Measurements from ENCODE around the gene PKN2.

PKN2 gene

GRCh38 chr1:88774151-88774556, 90.1 kb downstream of the PKN2 start:
- Histone ChIP-seq H3K4me1 (ENCODE audit: low read length) (peaks cover 4% of the 10 kb centered on the region; the same call in 1 of the 2 replicates), H3F3A (ENCODE audit: insufficient read depth, low read length) (0 out of 2 replicates have a peak, but pooled peaks cover 2% of the 10 kb centered on the region), H3K27ac (ENCODE audit: low read length) (no peak overlapping the region), H3K79me2 (ENCODE audit: low read length) (no peaks in the 10 kb centered on the region), H3K4me2 (ENCODE audit: low read depth, low read length) (no peak overlapping the region), H4K20me1 (ENCODE audit: insufficient read depth, low read length) (no peaks in the 10 kb centered on the region), H3K9me3 (replicated peaks; ENCODE audit: insufficient read depth, low read length) (no peaks in the 10 kb centered on the region), H3K9me2 (replicated peaks; ENCODE audit: insufficient read depth, low read length) (no peaks in the 10 kb centered on the region), H3K9ac (ENCODE audit: low read length) (no peak overlapping the region), H3K27me3 (replicated peaks; ENCODE audit: insufficient read depth, low read length) (no peaks in the 10 kb centered on the region), H3K36me3 (replicated peaks; ENCODE audit: insufficient read depth, low read length) (no peaks in the 10 kb centered on the region; the same call in 1 of the 2 replicates), H2AFZ (ENCODE audit: low read length) (no peak overlapping the region), H3K4me3 (ENCODE audit: low read length) (no peak overlapping the region)
- no peak for DNase-seq
- TF ChIP-seq CTCF (IDR thresholded peaks at IDR 0.05; ENCODE audit: low read length), result no peak
- no peak for TF ChIP-seq EZH2phosphoT487 (IDR thresholded peaks at IDR 0.05; ENCODE audit: low read length)
- TF ChIP-seq EZH2 (optimal IDR thresholded peaks at IDR 0.05; ENCODE audit: low read depth, low read length), result no peak

GRCh38 chr1:88777604-88778149, 93.6 kb downstream of the PKN2 start:
- Histone ChIP-seq H3K27me3 (replicated peaks; ENCODE audit: insufficient read depth, low read length) (no peaks in the 10 kb centered on the region), H3K27ac (ENCODE audit: low read length) (no peak overlapping the region), H3K4me3 (ENCODE audit: low read length) (no peak overlapping the region), H3K9ac (ENCODE audit: low read length) (no peak overlapping the region), H3K4me2 (ENCODE audit: low read depth, low read length) (no peak overlapping the region), H3K9me3 (replicated peaks; ENCODE audit: insufficient read depth, low read length) (no peaks in the 10 kb centered on the region), H3K4me1 (ENCODE audit: low read length) (peaks cover 6% of the 10 kb centered on the region; the same call in 1 of the 2 replicates), H3F3A (ENCODE audit: insufficient read depth, low read length) (no peaks in the 10 kb centered on the region), H3K79me2 (ENCODE audit: low read length) (no peaks in the 10 kb centered on the region), H4K20me1 (ENCODE audit: insufficient read depth, low read length) (no peaks in the 10 kb centered on the region), H3K36me3 (replicated peaks; ENCODE audit: insufficient read depth, low read length) (no peaks in the 10 kb centered on the region; the same call in 1 of the 2 replicates), H2AFZ (ENCODE audit: low read length) (no peak overlapping the region), H3K9me2 (replicated peaks; ENCODE audit: insufficient read depth, low read length) (no peaks in the 10 kb centered on the region)
- DNase-seq, result no peak
- TF ChIP-seq CTCF (IDR thresholded peaks at IDR 0.05; ENCODE audit: low read length) (no peak), EZH2phosphoT487 (IDR thresholded peaks at IDR 0.05; ENCODE audit: low read length) (no peak), EZH2 (optimal IDR thresholded peaks at IDR 0.05; ENCODE audit: low read depth, low read length) (no peak)

- TF ChIP-seq CTCF (IDR thresholded peaks at IDR 0.05; ENCODE audit: low read length), result no peak
- no peak for TF ChIP-seq EZH2phosphoT487 (IDR thresholded peaks at IDR 0.05; ENCODE audit: low read length)
- no peak for TF ChIP-seq EZH2 (optimal IDR thresholded peaks at IDR 0.05; ENCODE audit: low read depth, low read length)
- H3K4me1 ChIP-seq (ENCODE audit: low read length), result 0 out of 2 replicates have a peak, but pooled peaks cover 5% of the 10 kb centered on the region
- DNase-seq, result no peak
- no peak overlapping the region for H2AFZ ChIP-seq (ENCODE audit: low read length)
- no peaks in the 10 kb centered on the region for H3K9me3 ChIP-seq (replicated peaks; ENCODE audit: insufficient read depth, low read length)
- H3K36me3 ChIP-seq (replicated peaks; ENCODE audit: insufficient read depth, low read length), result no peaks in the 10 kb centered on the region; the same call in 1 of the 2 replicates
- no peaks in the 10 kb centered on the region for H3K79me2 ChIP-seq (ENCODE audit: low read length)
- H3K9me2 ChIP-seq (replicated peaks; ENCODE audit: insufficient read depth, low read length), result no peaks in the 10 kb centered on the region
- no peaks in the 10 kb centered on the region for H4K20me1 ChIP-seq (ENCODE audit: insufficient read depth, low read length)
- H3K4me3 ChIP-seq (ENCODE audit: low read length), result no peak overlapping the region
- H3K27me3 ChIP-seq (replicated peaks; ENCODE audit: insufficient read depth, low read length), result no peaks in the 10 kb centered on the region
- no peak overlapping the region for H3K27ac ChIP-seq (ENCODE audit: low read length)
- no peak overlapping the region for H3K4me2 ChIP-seq (ENCODE audit: low read depth, low read length)
- no peak overlapping the region for H3K9ac ChIP-seq (ENCODE audit: low read length)
- no peaks in the 10 kb centered on the region for H3F3A ChIP-seq (ENCODE audit: insufficient read depth, low read length)
Observed at GRCh38 chr1:88779880-88780279, 95.8 kb downstream of the PKN2 start.
